ENCODE data around the gene TESPA1.

The TESPA1 gene, protein sequence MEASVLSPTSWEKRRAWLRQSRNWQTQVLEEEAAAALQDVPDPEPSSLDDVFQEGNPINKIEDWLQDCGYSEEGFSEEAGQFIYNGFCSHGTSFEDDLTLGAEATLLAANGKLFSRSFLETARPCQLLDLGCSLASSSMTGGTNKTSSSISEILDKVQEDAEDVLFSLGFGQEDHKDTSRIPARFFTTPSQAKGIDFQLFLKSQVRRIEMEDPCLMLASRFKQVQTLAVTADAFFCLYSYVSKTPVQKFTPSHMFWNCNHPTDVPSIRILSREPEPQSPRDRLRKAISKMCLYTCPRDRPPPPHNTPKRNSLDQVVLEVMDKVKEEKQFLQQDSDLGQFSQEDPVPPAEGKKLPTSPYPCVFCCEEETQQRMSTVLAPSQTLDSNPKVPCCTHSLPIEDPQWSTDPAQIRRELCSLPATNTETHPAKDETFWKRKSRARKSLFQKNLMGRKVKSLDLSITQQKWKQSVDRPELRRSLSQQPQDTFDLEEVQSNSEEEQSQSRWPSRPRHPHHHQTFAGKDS

DNA sequence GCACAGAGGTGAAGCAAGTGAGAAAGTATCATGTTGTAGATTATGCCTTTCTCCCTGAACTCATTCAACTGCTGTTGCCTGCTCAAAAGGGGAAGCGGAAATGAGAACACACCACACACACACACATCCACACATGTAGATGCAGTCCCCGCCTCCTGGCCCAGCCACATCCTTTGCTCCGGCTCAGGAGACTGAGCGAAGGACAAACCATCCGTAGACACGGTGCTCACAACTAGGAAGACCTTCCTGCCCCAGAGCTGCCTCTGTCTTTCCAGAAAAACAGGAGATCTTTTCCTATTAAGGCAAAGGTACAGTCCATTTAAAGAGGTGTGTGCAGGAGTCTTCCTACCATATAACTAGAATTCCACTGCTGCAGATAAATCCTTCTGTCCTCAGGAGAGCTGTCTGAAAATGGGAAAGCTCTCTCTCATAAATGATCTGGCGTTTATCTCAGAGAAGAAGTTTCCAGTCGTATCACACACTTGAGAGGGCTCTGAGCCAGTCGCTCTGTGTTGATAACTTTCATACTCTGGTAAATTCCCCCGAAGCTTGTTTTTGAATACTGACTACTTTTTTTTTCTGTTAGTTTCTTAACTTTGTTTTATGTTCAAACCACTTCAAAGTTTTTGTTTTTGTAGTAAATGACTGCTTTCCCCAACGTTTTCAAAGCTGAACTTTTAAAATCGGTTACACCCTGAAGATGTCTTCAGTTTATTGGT is at the start of gene TESPA1:
TSS of gene TESPA1 (minus strand) at position 105 of the 719 bp plus-strand sequence. CDS start 10,200 bp downstream, outside the sequence.
- TF ChIP-seq, protein P1, sequence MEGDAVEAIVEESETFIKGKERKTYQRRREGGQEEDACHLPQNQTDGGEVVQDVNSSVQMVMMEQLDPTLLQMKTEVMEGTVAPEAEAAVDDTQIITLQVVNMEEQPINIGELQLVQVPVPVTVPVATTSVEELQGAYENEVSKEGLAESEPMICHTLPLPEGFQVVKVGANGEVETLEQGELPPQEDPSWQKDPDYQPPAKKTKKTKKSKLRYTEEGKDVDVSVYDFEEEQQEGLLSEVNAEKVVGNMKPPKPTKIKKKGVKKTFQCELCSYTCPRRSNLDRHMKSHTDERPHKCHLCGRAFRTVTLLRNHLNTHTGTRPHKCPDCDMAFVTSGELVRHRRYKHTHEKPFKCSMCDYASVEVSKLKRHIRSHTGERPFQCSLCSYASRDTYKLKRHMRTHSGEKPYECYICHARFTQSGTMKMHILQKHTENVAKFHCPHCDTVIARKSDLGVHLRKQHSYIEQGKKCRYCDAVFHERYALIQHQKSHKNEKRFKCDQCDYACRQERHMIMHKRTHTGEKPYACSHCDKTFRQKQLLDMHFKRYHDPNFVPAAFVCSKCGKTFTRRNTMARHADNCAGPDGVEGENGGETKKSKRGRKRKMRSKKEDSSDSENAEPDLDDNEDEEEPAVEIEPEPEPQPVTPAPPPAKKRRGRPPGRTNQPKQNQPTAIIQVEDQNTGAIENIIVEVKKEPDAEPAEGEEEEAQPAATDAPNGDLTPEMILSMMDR (IDR thresholded peaks at IDR 0.05) = no peak
- TF ChIP-seq ZFX (IDR thresholded peaks at IDR 0.05; ENCODE audit: borderline replicate concordance) = no peak
- H3K27ac ChIP-seq = no peak within 1 kb of the TSS

DNA sequence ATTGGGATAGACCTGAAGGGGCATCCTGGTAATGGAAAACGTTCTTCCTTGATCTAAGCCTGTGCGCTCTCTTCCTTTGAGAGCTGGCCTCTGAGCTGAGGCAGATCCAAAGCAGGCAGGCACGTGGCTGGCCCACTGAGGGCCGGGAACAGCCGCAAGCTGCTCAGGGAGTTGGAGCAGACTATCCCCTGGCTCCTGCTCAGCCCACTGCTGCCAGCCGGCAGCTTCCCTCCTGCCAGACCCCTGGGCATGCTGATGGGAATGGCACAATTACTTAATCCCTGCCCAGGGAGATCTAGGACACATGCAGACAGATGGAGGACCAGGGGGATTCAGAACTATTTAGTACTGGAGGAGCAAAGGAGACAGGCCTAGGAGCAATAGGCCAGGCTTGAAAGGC is 49.7 kb upstream of the TESPA1 start:
- TF ChIP-seq, protein P1 (IDR thresholded peaks at IDR 0.05) = no peak
- TF ChIP-seq ZFX (IDR thresholded peaks at IDR 0.05; ENCODE audit: borderline replicate concordance) = no peak
- H3K27ac ChIP-seq = no peak overlapping the region

DNA sequence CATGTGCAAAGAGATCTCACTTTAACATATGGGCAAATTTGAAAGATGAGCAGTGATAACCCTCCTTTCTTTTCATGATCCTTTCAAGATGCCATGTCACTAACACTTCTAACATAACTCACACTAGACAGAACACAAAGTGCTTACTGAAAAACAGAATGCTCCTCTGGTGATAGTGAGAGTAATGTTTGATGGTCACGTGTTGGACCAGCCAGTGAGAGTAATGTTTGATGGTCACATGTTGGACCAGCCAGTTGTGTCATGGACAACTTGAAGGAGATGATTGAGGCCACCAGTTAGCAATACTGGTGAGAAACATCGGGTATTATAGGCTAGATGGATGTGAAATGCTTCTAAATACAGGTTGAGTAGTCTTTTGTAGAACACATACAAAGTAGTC is 40.9 kb upstream of the TESPA1 start:
- TF ChIP-seq ZFX (IDR thresholded peaks at IDR 0.05; ENCODE audit: borderline replicate concordance) = no peak
- TF ChIP-seq, protein P1 (IDR thresholded peaks at IDR 0.05) = no peak
- no peak overlapping the region for H3K27ac ChIP-seq

DNA sequence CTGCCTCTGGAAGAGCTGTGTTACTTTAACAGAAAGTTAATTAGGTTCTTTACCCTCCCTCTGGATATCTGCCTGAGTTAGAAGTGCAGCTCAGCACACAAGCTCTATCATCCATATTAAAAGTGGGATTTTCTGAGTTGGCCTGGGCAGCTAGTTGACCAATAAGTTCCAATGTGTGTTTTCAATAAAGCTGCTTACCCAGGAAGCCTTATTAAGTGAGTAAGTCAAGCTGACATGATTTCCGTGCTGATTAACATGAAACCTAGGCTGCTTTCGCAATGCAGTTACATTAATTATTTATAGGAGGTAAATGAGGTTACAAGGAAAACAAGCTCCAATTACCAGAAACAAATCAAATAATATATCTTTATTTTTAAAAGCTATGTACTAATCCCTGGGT is 40.0 kb upstream of the TESPA1 start:
- H3K27ac ChIP-seq = no peak overlapping the region
- no peak for TF ChIP-seq ZFX (IDR thresholded peaks at IDR 0.05; ENCODE audit: borderline replicate concordance)
- TF ChIP-seq, protein P1 (IDR thresholded peaks at IDR 0.05) = no peak

DNA sequence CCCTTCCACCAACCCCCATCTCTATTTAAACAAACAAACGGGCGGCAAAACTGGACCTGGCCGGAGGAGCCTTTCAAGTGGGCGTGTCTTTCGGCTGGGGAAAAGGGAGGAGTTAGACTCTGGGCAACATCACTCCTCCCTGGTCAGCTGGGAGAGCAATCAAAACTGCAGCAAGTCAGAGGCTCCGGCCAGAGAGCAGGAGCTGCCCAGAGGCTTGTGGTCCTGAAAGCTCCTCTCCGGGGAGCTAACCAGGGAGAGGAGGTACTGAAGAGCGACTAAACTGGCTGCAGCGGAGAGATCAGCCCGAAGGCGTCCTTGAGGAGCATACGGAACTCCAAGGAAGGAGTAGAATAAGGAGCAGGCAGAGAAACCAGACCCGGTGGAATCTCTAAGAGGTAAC is 35.2 kb upstream of the TESPA1 start, which contains the start of gene NEUROD4:
TSS of gene NEUROD4 (plus strand) at position 191 of the 400 bp plus-strand sequence. CDS start 6,466 bp downstream, outside the sequence.
- TF ChIP-seq ZFX (IDR thresholded peaks at IDR 0.05; ENCODE audit: borderline replicate concordance) = no peak
- TF ChIP-seq, protein P1 (IDR thresholded peaks at IDR 0.05) = no peak
- H3K27ac ChIP-seq = no peak within 1 kb of the TSS

DNA sequence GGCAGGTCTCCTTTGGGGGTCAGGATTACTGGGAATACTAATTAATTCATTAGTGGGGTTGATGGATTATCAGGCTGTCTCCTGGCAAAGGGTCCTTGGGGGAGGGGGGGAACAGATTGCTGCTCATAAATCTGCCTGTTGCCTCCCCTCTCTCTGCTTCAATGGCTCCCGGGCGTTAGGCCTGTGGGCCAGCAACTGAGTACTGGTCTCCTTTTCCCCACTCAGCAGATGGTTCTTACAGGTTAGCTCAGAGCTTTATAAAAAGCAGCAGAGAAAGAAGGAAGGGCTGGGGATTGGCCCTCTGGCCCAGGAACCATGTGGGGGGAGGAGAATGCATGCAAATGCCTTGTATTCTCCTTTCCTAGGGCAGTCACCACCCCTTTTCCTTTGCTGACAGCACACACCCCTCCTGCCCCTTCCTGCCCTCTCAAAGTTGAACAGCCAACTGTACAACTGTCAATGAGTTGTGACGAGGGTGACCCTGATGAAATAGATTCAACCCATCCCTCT is 32.9 kb upstream of the TESPA1 start:
- TF ChIP-seq, protein P1 (IDR thresholded peaks at IDR 0.05) = no peak
- TF ChIP-seq ZFX (IDR thresholded peaks at IDR 0.05; ENCODE audit: borderline replicate concordance) = no peak
- no peak overlapping the region for H3K27ac ChIP-seq

Data from 22Rv1 (cell line).